Thyroid gland (tissue), 4 donors: Measurements from ENCODE around the gene OR2A14.

Experiments used
- POLR2A ChIP-seq, 2 donors: fragments of 450-650 bp; IDR thresholded peaks; one replicate each; pipeline ENCODE4 v1.6.1; 2017; ENCODE audit warnings: antibody characterized with exemption in 2 of 2, mild to moderate bottlenecking in 2 of 2, moderate library complexity in 1 of 2
- TF ChIP-seq, protein P1 (sequence below), 6 experiments: fragments of 200-600 bp in 3 of 6; fragments of 450-650 bp in 3 of 6; sonication (generic) in 3 of 6; IDR thresholded peaks; one replicate each; pipeline ENCODE4 v1.5.1; 2016 to 2019; ENCODE audit warnings: antibody characterized with exemption in 6 of 6, mild to moderate bottlenecking in 2 of 6, inconsistent platforms in 1 of 6, moderate library complexity in 1 of 6

GRCh38 chr7:144144426-144144825 lies 21.4 kb downstream of the OR2A14 start:
- TF ChIP-seq, protein P1, sequence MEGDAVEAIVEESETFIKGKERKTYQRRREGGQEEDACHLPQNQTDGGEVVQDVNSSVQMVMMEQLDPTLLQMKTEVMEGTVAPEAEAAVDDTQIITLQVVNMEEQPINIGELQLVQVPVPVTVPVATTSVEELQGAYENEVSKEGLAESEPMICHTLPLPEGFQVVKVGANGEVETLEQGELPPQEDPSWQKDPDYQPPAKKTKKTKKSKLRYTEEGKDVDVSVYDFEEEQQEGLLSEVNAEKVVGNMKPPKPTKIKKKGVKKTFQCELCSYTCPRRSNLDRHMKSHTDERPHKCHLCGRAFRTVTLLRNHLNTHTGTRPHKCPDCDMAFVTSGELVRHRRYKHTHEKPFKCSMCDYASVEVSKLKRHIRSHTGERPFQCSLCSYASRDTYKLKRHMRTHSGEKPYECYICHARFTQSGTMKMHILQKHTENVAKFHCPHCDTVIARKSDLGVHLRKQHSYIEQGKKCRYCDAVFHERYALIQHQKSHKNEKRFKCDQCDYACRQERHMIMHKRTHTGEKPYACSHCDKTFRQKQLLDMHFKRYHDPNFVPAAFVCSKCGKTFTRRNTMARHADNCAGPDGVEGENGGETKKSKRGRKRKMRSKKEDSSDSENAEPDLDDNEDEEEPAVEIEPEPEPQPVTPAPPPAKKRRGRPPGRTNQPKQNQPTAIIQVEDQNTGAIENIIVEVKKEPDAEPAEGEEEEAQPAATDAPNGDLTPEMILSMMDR (IDR thresholded peaks at IDR 0.05) = no peak
- TF ChIP-seq POLR2A (IDR thresholded peaks at IDR 0.05) = no peak
